ENCODE data around the gene FPR3.

GRCh38 chr19:51779181-51779580 lies 15.8 kb upstream of the FPR3 start:
- no peak for TF ChIP-seq CBFB (IDR thresholded peaks at IDR 0.05; ENCODE audit: low read depth)
- no peak for TF ChIP-seq CHD2 (IDR thresholded peaks at IDR 0.05; ENCODE audit: borderline replicate concordance, low read depth, low read length)
- no peak for TF ChIP-seq MXI1 (IDR thresholded peaks at IDR 0.05; ENCODE audit: low read depth, low read length)
- no peak for TF ChIP-seq NRF1 (conservative IDR thresholded peaks at IDR 0.05; ENCODE audit: low read depth, low read length)
- TF ChIP-seq BRCA1 (IDR thresholded peaks at IDR 0.05; ENCODE audit: low read depth, low read length): no peak
- TF ChIP-seq CTCF (IDR thresholded peaks at IDR 0.05 in 2 of 3, conservative IDR thresholded peaks at IDR 0.05 in 1 of 3; ENCODE audit: control insufficient read depth in 2 of 3, extremely low read depth in 1 of 3, insufficient read depth in 1 of 3, low read depth in 3 of 3, low read length in 3 of 3): no peak
- TF ChIP-seq NKRF (conservative IDR thresholded peaks at IDR 0.05): no peak
- TF ChIP-seq JUND (IDR thresholded peaks at IDR 0.05; ENCODE audit: low read depth, low read length): no peak
